CD4-positive, alpha-beta T cell treated with Interleukin-17A for 1 hour (primary cell): ENCODE results near the gene SPNS3.

Experiments used
- DNase-seq: peaks from one replicate; pipeline ENCODE4 v3.0.0-alpha.2; 2020

The SPNS3 gene

DNA sequence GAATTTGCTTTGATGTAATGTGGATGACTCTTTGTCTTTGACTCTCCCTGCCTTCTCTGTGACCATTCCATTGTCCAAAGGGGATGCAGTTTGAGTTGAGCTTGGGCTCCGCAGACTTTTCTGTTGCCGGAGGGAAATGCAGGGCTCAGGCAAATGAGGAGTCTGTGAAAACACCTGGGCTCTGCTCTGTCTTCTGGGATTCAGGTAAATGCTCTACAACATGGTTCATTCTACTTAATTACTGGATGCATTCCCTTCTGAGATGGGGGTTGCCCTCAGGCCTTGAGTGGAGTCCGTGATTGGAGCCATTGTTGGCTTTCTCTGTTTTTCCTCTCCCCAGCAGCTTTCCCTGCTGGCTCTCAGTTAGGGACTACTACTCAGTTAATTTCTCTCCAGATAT, 38.5 kb downstream of the SPNS3 start:
- no peak for DNase-seq

- DNase-seq, result no peak
Observed at GRCh38 chr17:4474093-4474492, 40.4 kb downstream of the SPNS3 start.

GRCh38 chr17:4475001-4475400, 41.3 kb downstream of the SPNS3 start:
- DNase-seq, result no peak

- no peak for DNase-seq
Observed at GRCh38 chr17:4475463-4475862, 41.7 kb downstream of the SPNS3 start.

GRCh38 chr17:4476017-4476416, 42.3 kb downstream of the SPNS3 start:
- no peak for DNase-seq

GRCh38 chr17:4476511-4477070, 42.9 kb downstream of the SPNS3 start:
- no peak for DNase-seq

DNA sequence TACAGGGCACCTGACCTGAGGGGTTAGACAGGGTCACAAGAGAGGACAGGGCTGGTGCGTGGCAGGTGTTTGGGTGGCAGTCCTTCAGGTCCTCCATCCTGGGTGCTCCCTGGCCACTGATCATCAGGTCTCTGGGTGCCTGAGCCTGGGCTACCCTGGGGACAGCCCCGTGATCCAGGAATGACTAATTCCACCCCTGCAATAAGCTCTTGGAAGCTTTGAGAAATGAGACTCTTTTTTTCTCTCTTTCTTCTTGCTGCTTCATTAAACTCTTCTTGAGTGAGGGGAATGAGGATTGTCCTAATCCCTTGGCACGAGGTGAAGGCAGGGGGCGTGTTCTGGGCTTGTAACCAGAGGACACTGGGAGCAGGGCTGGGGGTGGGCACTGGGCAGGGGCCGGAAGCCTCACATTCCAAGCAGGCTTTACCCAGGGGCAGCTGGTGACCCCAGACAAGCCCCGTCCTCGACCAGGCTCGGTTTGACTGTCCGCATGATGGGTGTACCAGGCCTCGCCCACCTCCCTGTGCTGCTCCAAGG, 43.6 kb downstream of the SPNS3 start:
- DNase-seq, result no peak

GRCh38 chr17:4478318-4478830, 44.6 kb downstream of the SPNS3 start:
- no peak for DNase-seq

DNA sequence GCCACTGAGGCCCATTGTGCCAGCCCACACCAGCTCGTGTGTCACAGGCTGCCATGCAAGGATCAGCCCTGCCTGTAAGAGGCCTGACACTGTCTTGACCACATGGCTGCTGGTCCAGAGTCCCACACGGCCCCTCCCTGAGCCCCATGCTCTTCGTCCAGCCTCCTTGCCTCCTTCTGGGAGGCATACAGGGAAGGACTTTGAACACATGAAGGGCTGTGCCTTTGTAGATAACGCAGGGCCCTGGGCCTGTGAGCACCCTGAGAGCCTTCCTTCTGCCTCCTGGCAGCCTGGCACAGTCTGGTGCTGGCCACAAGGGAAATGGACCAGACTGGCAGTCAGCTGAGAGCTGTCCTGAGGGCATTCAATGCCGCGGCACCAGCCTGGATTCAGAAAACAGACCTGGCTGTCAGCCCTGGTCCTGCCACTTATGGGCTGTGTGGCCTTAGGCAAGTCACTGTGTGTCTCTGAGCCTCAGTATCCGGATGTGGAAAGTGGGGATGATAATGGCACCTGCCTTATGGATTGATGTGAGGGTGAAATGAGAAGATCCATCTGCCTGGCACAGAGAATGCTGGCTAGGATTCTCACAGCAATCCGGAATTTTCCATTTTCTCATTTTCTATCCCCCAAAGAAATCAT, 45.7 kb downstream of the SPNS3 start:
- DNase-seq, result no peak

GRCh38 chr17:4479982-4480751, 46.4 kb downstream of the SPNS3 start:
- DNase-seq, result no peak

- DNase-seq, result peak; percentile 55
Observed at GRCh38 chr17:4480929-4481898, 47.5 kb downstream of the SPNS3 start.

DNA sequence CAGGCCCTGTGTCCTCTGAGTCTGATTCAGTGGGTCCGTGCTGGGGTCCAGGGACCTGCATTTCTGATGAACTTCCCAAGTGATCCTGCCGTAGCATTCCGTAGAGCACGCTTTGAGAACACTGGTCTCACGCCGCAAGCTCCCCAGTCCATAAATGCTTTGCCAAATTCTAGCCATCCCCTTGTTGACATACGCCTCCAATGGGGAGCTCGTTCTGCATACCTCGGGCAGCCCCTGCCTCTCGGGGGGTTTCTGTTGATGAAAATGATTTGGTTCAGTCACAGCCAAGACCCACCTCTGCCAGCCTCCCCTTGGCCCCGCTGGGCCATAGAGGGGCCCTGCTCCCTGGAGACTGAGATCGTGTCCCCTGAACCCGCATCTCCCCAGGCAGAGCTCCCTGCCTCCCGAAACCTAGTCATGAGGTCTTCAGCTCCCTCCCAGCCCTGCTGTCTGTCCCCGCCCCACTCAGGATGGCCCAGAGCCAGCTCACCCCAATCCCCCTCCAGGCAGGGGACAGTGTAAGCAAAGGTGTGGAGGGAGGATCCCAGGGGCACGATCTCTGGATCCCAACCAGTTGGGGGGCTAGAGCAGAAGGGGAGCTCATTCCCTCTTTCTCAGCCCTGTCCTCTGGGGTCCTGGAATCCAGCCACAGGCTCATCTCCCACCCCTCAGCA, 48.7 kb downstream of the SPNS3 start:
- DNase-seq, result no peak

DNA sequence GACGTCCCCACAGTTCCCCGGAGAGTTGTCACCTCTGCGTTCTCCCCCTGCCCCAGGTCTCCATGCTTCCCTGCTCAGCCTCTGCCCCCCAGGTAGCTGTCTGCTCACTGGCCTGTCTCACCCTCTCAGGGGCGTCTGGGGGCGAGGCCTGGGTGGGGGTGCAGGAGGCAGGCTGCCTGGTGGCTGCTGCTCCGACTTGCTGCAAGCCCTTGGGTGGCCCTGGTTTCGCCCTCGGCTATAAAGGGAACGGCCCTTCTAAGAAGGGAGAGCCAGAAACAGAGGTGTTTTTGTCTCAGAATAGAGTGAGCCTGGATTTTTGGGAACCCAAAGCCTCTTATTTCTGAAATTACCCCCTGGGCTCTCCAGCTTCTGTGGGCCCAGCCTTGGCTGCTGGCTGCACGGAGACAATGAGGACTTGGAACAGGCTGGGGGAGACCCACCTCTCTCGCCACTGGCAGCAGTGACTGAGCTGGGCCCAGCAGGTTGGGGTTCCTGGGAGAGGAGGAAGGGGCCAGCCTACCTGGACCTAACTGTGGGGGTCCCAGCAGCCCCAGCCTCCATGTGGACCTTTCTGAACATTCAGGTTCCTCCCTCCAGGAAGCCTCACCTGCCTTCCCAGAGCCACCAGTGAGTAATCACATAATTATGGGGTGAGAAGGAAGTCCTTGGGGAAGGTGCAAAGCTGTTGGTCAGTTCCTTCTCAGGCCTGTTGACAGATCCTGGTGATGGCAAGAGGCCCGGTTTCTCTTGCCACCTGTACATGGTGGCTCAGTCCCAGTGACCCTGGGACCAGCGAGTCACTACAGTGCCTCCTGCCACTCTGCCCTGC, 49.5 kb downstream of the SPNS3 start:
- DNase-seq, result no peak

DNA sequence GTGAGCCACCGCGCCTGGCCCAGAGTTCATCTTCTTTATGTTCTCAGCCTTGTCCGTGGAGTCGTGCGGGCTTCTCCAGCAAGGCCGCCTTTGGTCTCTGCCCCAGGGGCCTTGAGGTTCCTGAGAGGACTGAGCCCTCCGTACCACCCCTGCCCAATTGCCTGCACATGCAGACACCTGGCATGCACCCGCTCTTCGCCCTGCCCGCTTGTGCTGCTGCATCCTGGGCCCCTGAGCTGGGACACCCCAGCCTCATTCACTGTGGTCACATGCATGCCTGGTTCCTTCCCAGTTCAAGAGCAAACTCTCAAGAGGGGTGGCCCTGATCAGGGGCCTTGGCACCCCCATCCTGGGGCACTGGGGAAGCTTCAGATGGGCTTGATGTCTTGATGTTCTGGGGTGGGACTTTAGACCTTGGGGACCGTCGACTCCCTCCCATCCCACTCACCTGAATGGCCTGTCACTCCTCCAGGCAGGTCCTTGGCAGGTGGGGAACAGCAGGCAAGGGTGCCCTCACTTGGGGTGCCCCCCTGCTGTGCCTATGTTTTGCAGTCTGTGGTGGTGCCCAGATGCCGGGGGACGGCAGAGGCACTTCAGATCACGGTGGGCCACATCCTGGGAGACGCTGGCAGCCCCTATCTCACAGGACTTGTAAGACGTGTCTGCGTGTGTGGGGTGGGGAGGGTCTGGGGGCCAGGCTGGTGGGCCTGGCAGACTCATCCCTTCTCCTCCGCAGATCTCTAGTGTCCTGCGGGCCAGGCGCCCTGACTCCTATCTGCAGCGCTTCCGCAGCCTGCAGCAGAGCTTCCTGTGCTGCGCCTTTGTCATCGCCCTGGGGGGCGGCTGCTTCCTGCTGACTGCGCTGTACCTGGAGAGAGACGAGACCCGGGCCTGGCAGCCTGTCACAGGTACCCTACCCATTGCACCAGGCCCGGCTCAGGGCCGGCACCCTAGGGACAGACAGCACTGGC, 52.2 kb downstream of the SPNS3 start:
- DNase-seq, result peak; percentile 48

DNA sequence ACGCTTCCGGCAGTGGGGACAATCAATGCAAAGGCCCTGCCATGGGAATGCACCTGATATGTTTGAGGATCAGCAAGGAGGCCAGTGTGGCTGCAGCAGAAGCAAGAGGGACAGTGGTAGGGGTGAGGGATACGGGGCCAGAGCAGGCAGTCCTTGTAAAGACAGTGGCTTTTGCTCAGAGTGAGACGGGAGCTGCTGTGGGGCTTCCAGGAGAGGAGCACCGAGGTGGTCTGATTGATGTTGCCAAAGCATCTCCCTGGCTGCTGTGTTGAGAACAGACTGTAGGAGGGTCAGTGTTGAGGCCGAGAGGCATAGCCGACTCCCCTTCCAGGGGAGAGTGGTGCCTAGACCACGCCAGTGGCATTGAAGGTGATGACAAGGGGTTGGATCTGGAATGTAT, 53.6 kb downstream of the SPNS3 start:
- DNase-seq, result no peak

GRCh38 chr17:4487820-4488716, 54.3 kb downstream of the SPNS3 start:
- no peak for DNase-seq

DNA sequence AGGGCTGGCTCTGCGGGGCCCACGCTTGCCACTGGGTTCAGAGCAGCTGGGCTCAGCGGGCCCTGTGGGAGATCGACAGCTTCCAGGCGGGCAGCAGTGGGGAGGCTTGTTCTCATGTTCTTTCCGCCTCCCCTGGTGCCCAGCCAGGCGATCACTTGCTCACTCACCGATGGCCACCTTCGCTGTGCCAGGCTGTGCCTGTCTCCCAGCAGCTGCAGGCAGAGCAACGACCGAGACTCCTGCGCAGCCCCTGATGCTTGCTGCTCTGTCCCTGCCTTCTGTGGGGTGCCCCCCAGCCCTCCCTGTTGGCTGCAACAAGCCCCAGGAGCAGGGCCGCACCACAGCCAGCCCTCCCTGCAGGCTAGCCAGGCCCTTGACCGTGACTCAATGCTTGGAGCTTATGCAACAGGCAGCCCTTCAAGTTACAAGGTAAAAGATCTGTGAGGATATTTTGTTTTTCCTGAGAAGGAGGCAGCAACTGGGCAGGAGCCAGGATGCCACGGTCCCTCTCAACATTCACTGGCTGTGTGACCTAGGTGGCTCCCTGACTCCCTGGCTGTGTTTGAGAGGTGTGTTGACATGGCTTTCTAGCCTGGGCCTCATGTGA, 55.4 kb downstream of the SPNS3 start:
- DNase-seq, result no peak

DNA sequence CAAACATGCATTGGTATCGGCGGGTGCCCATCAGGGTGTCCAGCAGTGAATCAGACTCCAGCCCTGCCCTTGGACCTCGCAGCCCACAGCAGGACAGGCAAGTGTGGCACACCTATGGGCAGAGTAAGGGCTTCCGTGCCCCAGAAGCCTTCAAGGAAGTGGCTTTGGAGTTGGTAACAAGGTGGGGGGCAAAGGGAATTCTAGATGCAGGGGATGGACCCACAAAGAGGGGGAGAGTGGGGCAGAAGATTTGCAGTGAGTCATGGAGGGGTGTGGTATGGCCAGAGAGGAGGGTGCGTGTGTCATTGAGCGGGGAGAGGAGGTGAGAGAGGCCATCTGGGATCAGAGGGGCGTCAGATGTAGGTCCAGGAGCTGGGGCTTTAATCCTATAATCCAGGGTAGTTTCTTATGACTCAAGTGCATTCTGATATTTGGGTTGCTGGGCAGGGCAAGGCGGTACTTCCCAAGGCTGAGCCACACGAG, 56.4 kb downstream of the SPNS3 start:
- no peak for DNase-seq
